ENCODE results near the gene EHD3.

DNA sequence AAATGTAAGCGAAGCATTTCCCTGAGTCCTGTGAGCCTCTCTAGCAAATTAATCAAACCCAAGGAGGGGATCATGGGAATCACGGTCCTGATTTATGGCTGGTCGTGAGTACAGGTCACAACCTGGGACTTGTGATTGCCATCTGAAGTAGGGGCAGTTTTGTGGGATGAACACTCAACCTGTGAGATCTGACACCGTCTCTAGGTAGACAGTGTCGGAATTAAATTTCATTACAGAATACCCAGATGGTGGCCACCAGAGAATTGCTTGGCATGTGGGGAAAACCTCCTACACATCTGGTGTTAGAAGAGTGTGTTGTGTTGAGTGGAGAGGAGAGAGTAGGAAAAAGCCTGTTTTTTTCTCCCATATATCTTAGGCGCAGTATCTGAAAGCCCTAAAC is 29.2 kb upstream of the EHD3 start:
- TF ChIP-seq, protein P1, sequence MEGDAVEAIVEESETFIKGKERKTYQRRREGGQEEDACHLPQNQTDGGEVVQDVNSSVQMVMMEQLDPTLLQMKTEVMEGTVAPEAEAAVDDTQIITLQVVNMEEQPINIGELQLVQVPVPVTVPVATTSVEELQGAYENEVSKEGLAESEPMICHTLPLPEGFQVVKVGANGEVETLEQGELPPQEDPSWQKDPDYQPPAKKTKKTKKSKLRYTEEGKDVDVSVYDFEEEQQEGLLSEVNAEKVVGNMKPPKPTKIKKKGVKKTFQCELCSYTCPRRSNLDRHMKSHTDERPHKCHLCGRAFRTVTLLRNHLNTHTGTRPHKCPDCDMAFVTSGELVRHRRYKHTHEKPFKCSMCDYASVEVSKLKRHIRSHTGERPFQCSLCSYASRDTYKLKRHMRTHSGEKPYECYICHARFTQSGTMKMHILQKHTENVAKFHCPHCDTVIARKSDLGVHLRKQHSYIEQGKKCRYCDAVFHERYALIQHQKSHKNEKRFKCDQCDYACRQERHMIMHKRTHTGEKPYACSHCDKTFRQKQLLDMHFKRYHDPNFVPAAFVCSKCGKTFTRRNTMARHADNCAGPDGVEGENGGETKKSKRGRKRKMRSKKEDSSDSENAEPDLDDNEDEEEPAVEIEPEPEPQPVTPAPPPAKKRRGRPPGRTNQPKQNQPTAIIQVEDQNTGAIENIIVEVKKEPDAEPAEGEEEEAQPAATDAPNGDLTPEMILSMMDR (IDR thresholded peaks at IDR 0.05; ENCODE audit: low read depth, low read length, missing input control), result no peak
- TF ChIP-seq TAF1 (conservative IDR thresholded peaks at IDR 0.05), result no peak
- TF ChIP-seq GABPA (IDR thresholded peaks at IDR 0.05 in 1 of 2, conservative IDR thresholded peaks at IDR 0.05 in 1 of 2), result no peak
- TF ChIP-seq, protein P2, sequence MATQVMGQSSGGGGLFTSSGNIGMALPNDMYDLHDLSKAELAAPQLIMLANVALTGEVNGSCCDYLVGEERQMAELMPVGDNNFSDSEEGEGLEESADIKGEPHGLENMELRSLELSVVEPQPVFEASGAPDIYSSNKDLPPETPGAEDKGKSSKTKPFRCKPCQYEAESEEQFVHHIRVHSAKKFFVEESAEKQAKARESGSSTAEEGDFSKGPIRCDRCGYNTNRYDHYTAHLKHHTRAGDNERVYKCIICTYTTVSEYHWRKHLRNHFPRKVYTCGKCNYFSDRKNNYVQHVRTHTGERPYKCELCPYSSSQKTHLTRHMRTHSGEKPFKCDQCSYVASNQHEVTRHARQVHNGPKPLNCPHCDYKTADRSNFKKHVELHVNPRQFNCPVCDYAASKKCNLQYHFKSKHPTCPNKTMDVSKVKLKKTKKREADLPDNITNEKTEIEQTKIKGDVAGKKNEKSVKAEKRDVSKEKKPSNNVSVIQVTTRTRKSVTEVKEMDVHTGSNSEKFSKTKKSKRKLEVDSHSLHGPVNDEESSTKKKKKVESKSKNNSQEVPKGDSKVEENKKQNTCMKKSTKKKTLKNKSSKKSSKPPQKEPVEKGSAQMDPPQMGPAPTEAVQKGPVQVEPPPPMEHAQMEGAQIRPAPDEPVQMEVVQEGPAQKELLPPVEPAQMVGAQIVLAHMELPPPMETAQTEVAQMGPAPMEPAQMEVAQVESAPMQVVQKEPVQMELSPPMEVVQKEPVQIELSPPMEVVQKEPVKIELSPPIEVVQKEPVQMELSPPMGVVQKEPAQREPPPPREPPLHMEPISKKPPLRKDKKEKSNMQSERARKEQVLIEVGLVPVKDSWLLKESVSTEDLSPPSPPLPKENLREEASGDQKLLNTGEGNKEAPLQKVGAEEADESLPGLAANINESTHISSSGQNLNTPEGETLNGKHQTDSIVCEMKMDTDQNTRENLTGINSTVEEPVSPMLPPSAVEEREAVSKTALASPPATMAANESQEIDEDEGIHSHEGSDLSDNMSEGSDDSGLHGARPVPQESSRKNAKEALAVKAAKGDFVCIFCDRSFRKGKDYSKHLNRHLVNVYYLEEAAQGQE (IDR thresholded peaks at IDR 0.05), result no peak
- TF ChIP-seq, protein P3, sequence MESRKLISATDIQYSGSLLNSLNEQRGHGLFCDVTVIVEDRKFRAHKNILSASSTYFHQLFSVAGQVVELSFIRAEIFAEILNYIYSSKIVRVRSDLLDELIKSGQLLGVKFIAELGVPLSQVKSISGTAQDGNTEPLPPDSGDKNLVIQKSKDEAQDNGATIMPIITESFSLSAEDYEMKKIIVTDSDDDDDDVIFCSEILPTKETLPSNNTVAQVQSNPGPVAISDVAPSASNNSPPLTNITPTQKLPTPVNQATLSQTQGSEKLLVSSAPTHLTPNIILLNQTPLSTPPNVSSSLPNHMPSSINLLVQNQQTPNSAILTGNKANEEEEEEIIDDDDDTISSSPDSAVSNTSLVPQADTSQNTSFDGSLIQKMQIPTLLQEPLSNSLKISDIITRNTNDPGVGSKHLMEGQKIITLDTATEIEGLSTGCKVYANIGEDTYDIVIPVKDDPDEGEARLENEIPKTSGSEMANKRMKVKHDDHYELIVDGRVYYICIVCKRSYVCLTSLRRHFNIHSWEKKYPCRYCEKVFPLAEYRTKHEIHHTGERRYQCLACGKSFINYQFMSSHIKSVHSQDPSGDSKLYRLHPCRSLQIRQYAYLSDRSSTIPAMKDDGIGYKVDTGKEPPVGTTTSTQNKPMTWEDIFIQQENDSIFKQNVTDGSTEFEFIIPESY (IDR thresholded peaks at IDR 0.05), result no peak
- TF ChIP-seq SP1 (IDR thresholded peaks at IDR 0.05), result no peak
- TF ChIP-seq, protein P4, sequence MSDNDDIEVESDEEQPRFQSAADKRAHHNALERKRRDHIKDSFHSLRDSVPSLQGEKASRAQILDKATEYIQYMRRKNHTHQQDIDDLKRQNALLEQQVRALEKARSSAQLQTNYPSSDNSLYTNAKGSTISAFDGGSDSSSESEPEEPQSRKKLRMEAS (IDR thresholded peaks at IDR 0.05), result no peak
- TF ChIP-seq HNF4A (conservative IDR thresholded peaks at IDR 0.05), result no peak
- TF ChIP-seq, protein P5, sequence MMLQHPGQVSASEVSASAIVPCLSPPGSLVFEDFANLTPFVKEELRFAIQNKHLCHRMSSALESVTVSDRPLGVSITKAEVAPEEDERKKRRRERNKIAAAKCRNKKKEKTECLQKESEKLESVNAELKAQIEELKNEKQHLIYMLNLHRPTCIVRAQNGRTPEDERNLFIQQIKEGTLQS (IDR thresholded peaks at IDR 0.05), result no peak
- TF ChIP-seq JUND (IDR thresholded peaks at IDR 0.05), result no peak
- TF ChIP-seq YY1 (IDR thresholded peaks at IDR 0.05), result no peak
- TF ChIP-seq FOXA1 (IDR thresholded peaks at IDR 0.05), result no peak
- TF ChIP-seq RAD21 (IDR thresholded peaks at IDR 0.05), result no peak
- no peak for TF ChIP-seq HNF4G (IDR thresholded peaks at IDR 0.05)
